NT2/D1 (cell line): ENCODE results near the gene RSPO4.

ENCODE experiments used
- SUZ12 ChIP-seq: IDR thresholded peaks from 2 replicates; pipeline ENCODE4 v1.6.1; 2011; ENCODE audit not compliant: insufficient read length, insufficient read depth; ENCODE audit errors: extremely low read depth
- ZNF274 ChIP-seq: IDR thresholded peaks from 2 replicates; pipeline ENCODE4 v1.6.1; 2011; ENCODE audit warnings: mild to moderate bottlenecking, low read depth, low read length

- TF ChIP-seq ZNF274, result no peak
- TF ChIP-seq SUZ12, result no peak
Measured at GRCh38 chr20:922781-923180, 79.3 kb downstream of the RSPO4 start.
